Karpas-422 (cell line): Measurements from ENCODE around the gene FRMPD2. TPM values are rescaled to one million over a fixed set of nuclear protein-coding genes. Genes with fewer than 3 reads are reported as not detected.
"Not testable (repeated sequence)": the region's sequence is repeated elsewhere in the genome, so short reads cannot be mapped to it uniquely, and the experiment has no call there.

Source experiments
- DNase-seq: peaks from one replicate; pipeline ENCODE4 v3.0.0-alpha.2; 2015
- H2AFZ ChIP-seq: fragments of 200-600 bp; sonication (generic); 2 replicates; pipeline ENCODE4 v1.6.1; 2014; ENCODE audit warnings: antibody characterized with exemption, low read length, mixed read lengths
- H3K27ac ChIP-seq: fragments of 200-600 bp; sonication (generic); 2 replicates; pipeline ENCODE4 v1.5.1; 2014; ENCODE audit warnings: mild to moderate bottlenecking, low read length, moderate library complexity
- H3K27me3 ChIP-seq: fragments of 200-600 bp; sonication (generic); 2 replicates; pipeline ENCODE4 v1.6.1; 2014; ENCODE audit warnings: low read length, mixed read lengths
- H3K36me3 ChIP-seq: fragments of 200-600 bp; sonication (generic); 2 replicates; pipeline ENCODE4 v1.6.1; 2014; ENCODE audit warnings: low read length, mixed read lengths; ENCODE audit not compliant: insufficient read depth
- H3K4me1 ChIP-seq: fragments of 200-600 bp; sonication (generic); 2 replicates; pipeline ENCODE4 v1.6.1; 2014; ENCODE audit warnings: mild to moderate bottlenecking, low read length, mixed read lengths
- H3K4me2 ChIP-seq: fragments of 200-600 bp; sonication (generic); 2 replicates; pipeline ENCODE4 v1.6.1; 2014; ENCODE audit warnings: low read length, low read depth, mild to moderate bottlenecking; ENCODE audit not compliant: poor library complexity, severe bottlenecking
- H3K4me3 ChIP-seq: fragments of 200-600 bp; sonication (generic); 2 replicates; pipeline ENCODE4 v1.5.1; 2014; ENCODE audit warnings: mild to moderate bottlenecking, antibody characterized with exemption, low read length, mixed read lengths
- H3K79me2 ChIP-seq: fragments of 200-600 bp; sonication (generic); 2 replicates; pipeline ENCODE4 v1.6.1; 2014; ENCODE audit warnings: mild to moderate bottlenecking, low read length, mixed read lengths
- H3K9ac ChIP-seq: fragments of 200-600 bp; sonication (generic); 2 replicates; pipeline ENCODE4 v1.6.0; 2014; ENCODE audit warnings: low read length
- H3K9me2 ChIP-seq: fragments of 200-600 bp; sonication (generic), shearing (Covaris generic); replicated peaks from 2 replicates; pipeline ENCODE4 v1.6.0; 2014; ENCODE audit warnings: mild to moderate bottlenecking, low read length, moderate library complexity; ENCODE audit not compliant: insufficient read depth
- H3K9me3 ChIP-seq: fragments of 300-700, 200-600 bp; sonication (generic); 2 replicates; pipeline ENCODE4 v1.6.1; 2014; ENCODE audit warnings: low read length, mixed read lengths
- H4K20me1 ChIP-seq: fragments of 200-600 bp; sonication (generic); 2 replicates; pipeline ENCODE4 v1.6.1; 2014; ENCODE audit warnings: mild to moderate bottlenecking, antibody characterized with exemption, low read length, low read depth; ENCODE audit not compliant: insufficient read depth
- total RNA-seq: library from RNA; depleted of rRNA; stranded (reverse); fragments of >200 nt; shearing (Covaris generic); gene quantifications from 2 replicates; pipeline ENCODE4 v1.2.3, GENCODE V29; 2014; ENCODE audit warnings: low replicate concordance

Gene FRMPD2
- total RNA-seq, 1 experiment from 2014 or later, result not detected

DNA sequence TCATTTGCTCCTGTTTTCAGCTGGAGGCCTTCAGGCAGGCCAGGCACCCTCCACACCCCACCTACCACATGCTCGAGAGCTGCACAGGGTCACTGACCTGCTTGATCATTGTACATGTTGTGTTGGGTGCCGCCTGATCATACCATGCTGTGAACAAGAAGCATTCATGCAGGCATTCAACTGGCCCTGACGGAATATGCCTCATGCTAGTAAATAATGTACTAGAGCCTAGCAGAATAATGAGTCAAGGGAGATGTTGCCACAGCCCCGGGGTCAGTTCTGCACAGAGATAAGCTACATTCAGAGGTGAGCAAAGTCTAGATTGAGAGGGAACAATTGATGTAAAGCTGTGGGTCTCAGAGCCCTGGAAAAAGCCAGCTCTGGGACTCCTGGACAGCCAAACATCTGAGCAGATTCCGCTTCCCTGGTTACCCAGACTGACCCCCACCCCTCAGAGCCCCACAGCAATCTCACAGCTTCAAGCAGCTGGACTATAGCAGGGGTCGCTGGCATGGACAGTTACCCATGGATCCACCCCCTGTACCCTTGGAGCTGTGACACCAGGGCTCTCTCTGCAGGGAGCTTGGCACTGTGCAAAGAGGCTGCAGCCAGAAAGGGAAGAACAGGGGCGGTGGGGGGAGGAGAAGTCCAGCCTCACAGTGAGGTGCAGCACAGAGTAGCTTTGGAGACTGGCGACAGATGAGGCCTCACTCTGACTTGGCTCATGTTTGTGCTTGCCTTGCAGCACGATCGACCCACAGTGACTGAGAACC, 86.6 kb downstream of the FRMPD2 start:
- Histone ChIP-seq H3K27ac (no peak overlapping the region), H3K79me2 (no peaks in the 10 kb centered on the region)

DNA sequence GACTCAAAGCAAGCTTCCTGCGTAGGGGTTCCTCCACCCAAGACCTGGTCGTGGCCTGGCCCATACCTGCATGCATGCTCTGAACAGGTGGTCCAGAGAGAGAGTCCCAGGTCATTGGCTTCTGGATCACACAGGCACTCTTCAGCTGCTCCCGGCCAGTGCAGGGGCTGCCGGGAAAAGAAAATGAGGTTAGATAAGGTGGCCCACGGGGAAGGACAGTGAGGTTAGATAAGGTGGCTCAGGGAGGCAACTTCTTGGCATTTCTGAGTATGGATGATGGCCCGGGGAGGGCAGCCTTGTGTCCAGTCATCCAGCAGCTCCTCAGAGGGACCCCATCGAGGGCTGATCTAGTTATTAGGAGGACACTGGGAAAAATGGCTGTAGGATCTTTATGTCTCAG, 87.4 kb downstream of the FRMPD2 start:
- H3K27me3 ChIP-seq, result no peaks in the 10 kb centered on the region
- H3K4me1 ChIP-seq, result no peaks in the 10 kb centered on the region
- H2AFZ ChIP-seq, result no peak overlapping the region
- no peak overlapping the region for H3K4me2 ChIP-seq
- H3K9me3 ChIP-seq, result no peaks in the 10 kb centered on the region
- H3K9me2 ChIP-seq, result no peaks in the 10 kb centered on the region
- no peak for DNase-seq
- H3K27ac ChIP-seq, result no peak overlapping the region
- H3K4me3 ChIP-seq, result no peak overlapping the region
- no peaks in the 10 kb centered on the region for H3K79me2 ChIP-seq
- no peaks in the 10 kb centered on the region for H4K20me1 ChIP-seq
- no peaks in the 10 kb centered on the region for H3K36me3 ChIP-seq
- no peak overlapping the region for H3K9ac ChIP-seq

More for the DNA sequence above, 86.6 kb downstream of the FRMPD2 start:
- Histone ChIP-seq H3K4me3 (no peak overlapping the region), H4K20me1 (no peaks in the 10 kb centered on the region), H3K9ac (no peak overlapping the region), H3K9me3 (no peaks in the 10 kb centered on the region), H3K4me2 (no peak overlapping the region), H3K4me1 (no peaks in the 10 kb centered on the region), H3K36me3 (no peaks in the 10 kb centered on the region), H3K27me3 (no peaks in the 10 kb centered on the region), H3K9me2 (no peaks in the 10 kb centered on the region), H2AFZ (no peak overlapping the region)
- DNase-seq, result no peak

DNA sequence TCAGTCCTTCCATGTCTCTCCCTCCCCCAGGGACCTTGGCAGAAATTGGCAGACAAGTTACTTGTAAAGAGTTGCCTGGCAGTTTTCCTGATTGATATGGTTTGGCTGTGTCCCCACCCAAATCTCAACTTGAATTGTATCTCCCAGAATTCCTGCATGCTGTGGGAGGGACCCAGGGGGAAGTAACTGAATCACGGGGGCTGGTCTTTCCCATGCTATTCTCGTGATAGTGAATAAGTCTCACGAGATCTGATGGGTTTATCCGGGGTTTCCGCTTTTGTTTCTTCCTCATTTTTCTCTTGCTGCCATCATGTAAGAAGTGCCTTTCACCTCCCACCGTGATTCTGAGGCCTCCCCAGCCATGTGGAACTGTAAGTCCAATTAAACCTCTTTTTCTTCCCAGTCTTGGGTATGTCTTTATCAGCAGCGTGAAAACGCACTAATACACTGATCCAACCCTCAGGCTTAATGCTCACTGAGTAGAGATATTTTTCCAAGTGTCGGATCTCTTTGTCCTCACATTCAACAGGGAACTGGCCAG, 88.2 kb downstream of the FRMPD2 start:
- not testable (repeated sequence) for H3K4me1 ChIP-seq, H3K9ac ChIP-seq, H3K4me2 ChIP-seq, H4K20me1 ChIP-seq, H3K9me3 ChIP-seq, H3K27me3 ChIP-seq, H3K27ac ChIP-seq, H3K9me2 ChIP-seq, H3K36me3 ChIP-seq, DNase-seq, H2AFZ ChIP-seq, H3K79me2 ChIP-seq, H3K4me3 ChIP-seq

DNA sequence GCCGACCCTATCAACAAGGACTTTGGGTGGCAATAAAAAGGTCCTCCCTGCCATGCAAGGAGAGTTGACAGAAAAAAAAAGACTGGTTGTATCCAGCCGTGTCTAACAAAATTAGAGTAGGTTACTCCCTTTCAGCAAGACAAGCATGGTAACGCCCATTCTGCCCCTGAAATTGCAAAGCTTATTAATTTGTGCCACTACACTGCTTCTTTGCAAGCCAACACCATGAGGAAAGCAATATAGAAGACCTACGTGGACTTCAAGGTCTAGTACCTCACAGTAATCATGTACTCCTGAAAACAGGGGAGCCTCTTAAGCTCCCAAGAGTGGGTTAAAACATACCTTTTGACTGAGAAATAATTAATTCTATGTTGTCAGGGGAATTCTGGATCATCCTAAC, 90.3 kb downstream of the FRMPD2 start:
- Histone ChIP-seq H3K36me3 (no peaks in the 10 kb centered on the region), H3K9ac (no peak overlapping the region), H3K4me1 (no peaks in the 10 kb centered on the region), H3K79me2 (no peaks in the 10 kb centered on the region), H3K27ac (no peak overlapping the region), H3K27me3 (no peaks in the 10 kb centered on the region), H2AFZ (no peak overlapping the region), H3K4me3 (no peak overlapping the region), H3K4me2 (no peak overlapping the region), H3K9me2 (no peaks in the 10 kb centered on the region), H4K20me1 (no peaks in the 10 kb centered on the region), H3K9me3 (no peaks in the 10 kb centered on the region)
- DNase-seq, result no peak

DNA sequence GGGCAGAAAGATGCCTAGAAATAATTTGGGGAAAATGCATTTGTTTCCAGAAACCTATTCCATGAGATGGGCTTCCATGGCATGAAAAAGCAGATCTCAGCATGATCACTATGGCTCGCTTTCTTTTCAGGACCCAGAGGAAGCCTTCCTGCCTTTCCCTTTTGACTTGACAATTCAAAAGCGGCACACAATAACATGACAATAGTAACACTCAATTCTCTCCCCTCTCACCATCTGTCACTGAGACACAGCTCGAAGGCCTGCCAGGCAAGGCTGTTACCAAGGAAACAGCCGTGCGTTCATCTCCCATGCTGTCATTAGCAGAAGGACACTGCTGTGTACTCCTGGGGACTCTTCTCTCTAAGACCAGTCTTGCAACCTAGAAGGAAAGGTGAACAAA, 101.8 kb downstream of the FRMPD2 start:
- not testable (repeated sequence) for H4K20me1 ChIP-seq, H3K27ac ChIP-seq, H3K27me3 ChIP-seq, H2AFZ ChIP-seq, H3K9me2 ChIP-seq, DNase-seq, H3K79me2 ChIP-seq, H3K9ac ChIP-seq, H3K4me1 ChIP-seq, H3K4me2 ChIP-seq, H3K4me3 ChIP-seq, H3K9me3 ChIP-seq, H3K36me3 ChIP-seq

DNA sequence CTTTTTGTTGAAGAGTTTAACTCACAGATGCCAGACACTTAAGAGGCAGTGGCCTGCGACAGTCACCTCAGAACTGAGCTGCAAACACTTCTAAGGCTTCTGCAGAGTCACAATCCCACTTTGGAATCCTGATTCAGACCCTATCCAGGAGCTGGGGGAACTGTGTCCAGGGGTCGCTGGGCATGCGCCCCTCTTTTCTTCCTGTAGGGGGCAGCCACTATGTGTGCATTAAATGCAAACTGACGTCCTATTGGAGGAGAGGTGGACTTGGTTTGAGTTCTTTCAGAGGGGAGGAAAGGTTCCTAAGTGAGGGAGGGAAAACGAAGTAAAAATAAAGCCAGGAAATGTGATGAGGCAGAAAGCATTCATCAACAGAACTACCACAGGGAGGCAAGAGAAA, 113.8 kb downstream of the FRMPD2 start:
- not testable (repeated sequence) for H3K27ac ChIP-seq, H3K4me3 ChIP-seq, H3K4me2 ChIP-seq, DNase-seq, H3K36me3 ChIP-seq, H3K9me2 ChIP-seq, H3K9ac ChIP-seq, H3K4me1 ChIP-seq, H3K27me3 ChIP-seq, H3K79me2 ChIP-seq, H3K9me3 ChIP-seq, H2AFZ ChIP-seq, H4K20me1 ChIP-seq

DNA sequence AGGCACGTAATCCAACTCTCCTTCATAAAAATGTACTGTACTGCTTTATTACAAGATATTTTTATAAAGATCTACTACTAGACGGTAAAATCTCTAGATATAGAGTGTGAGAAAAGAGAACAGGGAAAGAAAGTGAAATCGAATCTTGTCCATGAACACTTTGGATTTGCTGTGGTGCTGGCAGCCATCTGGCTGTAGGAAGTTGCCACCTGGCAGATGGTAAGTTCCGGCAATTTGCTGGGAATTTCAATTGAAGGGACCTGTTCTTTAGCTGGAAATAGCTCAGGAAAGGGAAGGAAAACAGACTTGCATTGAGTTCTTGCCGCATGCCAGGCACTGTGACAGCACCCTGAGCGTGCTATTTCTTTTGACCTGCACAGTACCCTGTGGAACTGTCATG, 114.3 kb downstream of the FRMPD2 start:
- H3K79me2 ChIP-seq, H3K4me3 ChIP-seq, H4K20me1 ChIP-seq, H3K4me1 ChIP-seq, H3K9me3 ChIP-seq, H3K9ac ChIP-seq, H2AFZ ChIP-seq, H3K27me3 ChIP-seq, H3K36me3 ChIP-seq, H3K27ac ChIP-seq, H3K9me2 ChIP-seq, DNase-seq, H3K4me2 ChIP-seq: not testable (repeated sequence)

DNA sequence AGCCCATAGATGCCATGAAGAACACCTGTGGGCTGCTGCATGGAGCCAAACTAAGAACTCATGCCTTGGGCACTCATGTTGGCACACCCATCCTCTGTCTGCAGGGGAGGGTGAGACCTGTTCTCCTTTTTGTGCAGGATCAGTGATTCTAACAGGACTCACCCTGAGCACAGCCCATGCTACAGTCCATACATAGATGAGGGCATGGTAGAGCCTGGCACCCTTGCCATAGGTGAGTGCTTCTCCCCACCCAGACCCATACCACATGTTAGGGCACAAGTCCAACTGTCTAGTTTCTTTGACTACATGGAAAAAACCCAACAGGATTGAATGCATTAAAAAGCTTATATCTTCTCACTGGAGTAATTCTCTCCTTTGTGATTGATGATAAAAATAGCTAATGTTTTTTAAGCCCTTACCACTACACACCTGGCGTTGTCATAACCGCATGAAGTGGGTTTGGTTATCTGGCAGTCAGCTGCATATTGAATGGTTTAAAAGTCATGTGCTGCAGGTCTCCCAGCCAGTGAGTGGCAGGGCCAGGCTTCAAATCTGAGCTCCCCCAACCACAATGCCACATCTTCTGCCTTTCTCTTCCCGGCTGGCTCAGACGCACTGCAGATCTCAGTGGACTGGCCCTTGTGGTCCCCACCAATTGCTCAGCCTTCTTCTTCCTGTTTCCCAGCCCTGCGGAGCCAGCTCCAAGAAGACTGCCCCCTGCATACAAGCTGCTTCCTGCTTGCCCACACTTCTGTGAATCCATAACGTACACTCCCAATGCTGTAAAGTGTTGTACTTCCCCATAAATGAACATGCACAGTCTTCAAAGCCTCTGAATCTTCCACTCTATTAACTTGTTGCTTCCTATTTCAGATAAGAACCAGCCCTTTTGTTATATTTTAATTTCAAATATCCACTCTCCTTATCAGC, 120.0 kb downstream of the FRMPD2 start:
- H3K79me2 ChIP-seq, H3K27me3 ChIP-seq, H4K20me1 ChIP-seq, H3K9ac ChIP-seq, H3K9me3 ChIP-seq, H3K4me1 ChIP-seq, H2AFZ ChIP-seq, H3K27ac ChIP-seq, DNase-seq, H3K4me2 ChIP-seq, H3K9me2 ChIP-seq, H3K4me3 ChIP-seq, H3K36me3 ChIP-seq: not testable (repeated sequence)
